Esophagus mucosa (tissue), 1 donor: Measurements from ENCODE around the gene ALG13. TPM values are rescaled to one million over a fixed set of nuclear protein-coding genes. Genes with fewer than 3 reads are reported as not detected.
"Not testable (repeated sequence)": the region's sequence is repeated elsewhere in the genome, so short reads cannot be mapped to it uniquely, and the experiment has no call there.

Source experiments
- ATAC-seq: fragments of 200-7000 bp; cut with Tn5 transposase; one replicate; pipeline ENCODE4 v1.9.1; 2020
- total RNA-seq: library from RNA; stranded (reverse); gene quantifications from one replicate; pipeline ENCODE4 v1.2.4, GENCODE V29; 2023
- donor health status: DM: yes; HTN: yes; CAD: no.

Gene ALG13
- total RNA-seq, 1 donor from 2014 or later: 27.9 TPM

GRCh38 chrX:111759686-111760085 is 78.7 kb downstream of the ALG13 start:
- ATAC-seq: no peak

- no peak for ATAC-seq
Observed at GRCh38 chrX:111761578-111762135, 80.7 kb downstream of the ALG13 start.

- no peak for ATAC-seq
Observed at GRCh38 chrX:111778591-111778990, 97.6 kb downstream of the ALG13 start.

- ATAC-seq: peak; percentile 42
Observed at GRCh38 chrX:111779582-111779981, 98.6 kb downstream of the ALG13 start.

- no peak for ATAC-seq
Observed at GRCh38 chrX:111784667-111785066, 103.7 kb downstream of the ALG13 start.

- ATAC-seq: not testable (repeated sequence)
Observed at GRCh38 chrX:111790054-111790453, 109.1 kb downstream of the ALG13 start.

Other genes starting within 250 kb of the ALG13 start
- gene SERTM2, start 169.5 kb upstream of the ALG13 start, total RNA-seq: not detected
- gene TRPC5OS, start 195.0 kb downstream of the ALG13 start, total RNA-seq: not detected